Measurements from ENCODE around the gene HIGD1A.

The HIGD1A gene

GRCh38 chr3:42752961-42753360 is 51.3 kb downstream of the HIGD1A start:
- DNase-seq: no peak

DNA sequence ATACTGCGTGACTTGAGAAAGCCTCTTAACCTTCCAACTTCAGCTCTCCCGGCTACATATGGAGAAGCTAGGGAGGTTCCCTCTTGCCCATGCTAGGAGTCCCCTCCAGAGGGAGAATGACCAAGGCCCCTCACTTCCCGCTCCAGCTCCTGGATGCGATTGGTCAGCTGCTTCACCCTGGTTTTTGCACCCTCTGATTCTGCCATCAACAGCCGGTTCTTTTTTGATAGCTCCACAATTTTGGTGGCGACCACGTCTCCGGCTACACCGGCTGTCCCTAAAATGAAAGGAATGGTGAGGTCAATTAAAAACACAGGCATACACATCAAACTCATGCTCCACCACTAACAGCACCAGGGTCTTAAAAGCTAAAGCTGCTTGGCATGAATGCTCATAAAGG is 51.8 kb downstream of the HIGD1A start:
- DNase-seq: no peak

DNA sequence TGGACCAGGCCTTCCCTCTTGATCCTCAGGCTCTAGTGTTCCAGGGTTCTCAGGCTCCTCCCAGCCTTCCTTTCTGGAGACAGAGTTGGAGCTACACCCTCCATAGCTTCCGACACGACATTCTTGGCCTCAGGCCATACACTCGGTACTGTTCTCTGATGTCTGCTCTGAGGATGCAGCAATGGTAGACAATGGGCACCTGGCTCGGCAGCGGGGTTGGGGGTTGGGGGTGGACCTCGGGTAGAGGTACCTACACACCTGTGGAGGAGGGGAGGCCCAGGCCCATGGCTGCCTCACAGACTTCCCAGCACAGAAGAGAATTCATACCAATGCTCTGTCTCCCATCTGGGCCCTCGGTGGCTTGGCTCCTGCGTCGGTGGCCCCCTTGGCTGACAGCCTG is 52.7 kb downstream of the HIGD1A start:
- no peak for DNase-seq

DNA sequence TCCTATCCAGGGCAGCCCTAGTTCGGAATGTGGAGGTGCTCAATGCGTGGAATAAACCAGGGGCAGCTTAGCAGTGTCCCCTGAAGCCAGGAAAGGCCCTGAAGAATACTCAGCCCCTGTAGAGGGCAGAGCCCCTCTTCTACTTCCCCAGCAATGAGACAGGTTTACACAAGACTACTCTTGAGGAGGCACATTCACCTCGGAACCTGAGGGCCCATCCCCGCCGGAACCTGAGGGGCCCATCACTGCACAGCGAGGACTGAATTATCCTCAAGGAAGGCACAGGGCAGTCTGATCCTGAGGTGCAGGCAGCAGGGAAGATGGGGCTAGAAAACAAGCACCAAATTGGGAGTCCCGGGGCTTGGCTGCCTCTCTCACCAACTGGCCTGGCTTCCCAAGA is 53.5 kb downstream of the HIGD1A start:
- DNase-seq: no peak

GRCh38 chr3:42749753-42750231 is 54.5 kb downstream of the HIGD1A start:
- DNase-seq: peak; percentile 15

DNA sequence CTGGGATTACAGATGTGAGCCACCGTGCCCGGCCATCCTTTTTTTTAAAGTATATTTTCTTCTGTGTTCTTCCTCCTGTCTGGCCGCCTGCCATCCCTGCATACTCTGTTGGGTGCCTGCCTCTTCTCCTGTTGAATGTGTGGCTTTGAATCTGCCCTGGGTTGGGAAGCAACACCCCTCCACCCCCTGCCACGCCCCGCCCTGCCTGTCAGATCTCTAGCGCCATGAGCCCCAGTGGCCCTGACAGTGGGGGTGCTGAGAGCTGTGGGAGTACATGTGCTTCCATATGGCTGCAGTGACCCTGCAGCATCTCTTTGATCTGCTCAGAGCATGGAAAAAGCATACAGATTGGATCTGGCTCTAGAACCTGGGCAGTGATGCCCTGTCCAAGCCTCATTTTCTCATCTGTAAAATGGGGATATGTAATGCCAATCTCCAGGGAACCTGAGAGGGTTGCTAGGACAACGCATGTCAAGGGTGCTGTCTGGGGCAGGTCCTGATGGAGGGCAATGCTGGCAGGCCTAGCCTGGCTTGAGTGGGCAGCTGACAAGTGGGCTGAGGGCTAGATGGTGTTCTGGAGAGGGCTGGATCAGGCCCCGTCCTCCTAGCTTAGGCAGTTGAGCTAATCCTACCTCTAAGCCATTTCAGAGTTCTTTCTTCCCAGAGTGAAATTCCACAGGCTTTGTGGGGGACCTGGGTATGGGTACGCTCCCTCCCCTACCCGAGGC is 55.1 kb downstream of the HIGD1A start:
- no peak for DNase-seq

- peak; percentile 43 for DNase-seq
These were observed 56.7 kb downstream of the HIGD1A start for GRCh38 chr3:42747581-42747980.

- no peak for DNase-seq
These were observed 57.5 kb downstream of the HIGD1A start for GRCh38 chr3:42746455-42747450.

- no peak for DNase-seq
These were observed 58.4 kb downstream of the HIGD1A start for GRCh38 chr3:42745776-42746454.

- DNase-seq: no peak
These were observed 59.0 kb downstream of the HIGD1A start for GRCh38 chr3:42745291-42745745.

DNA sequence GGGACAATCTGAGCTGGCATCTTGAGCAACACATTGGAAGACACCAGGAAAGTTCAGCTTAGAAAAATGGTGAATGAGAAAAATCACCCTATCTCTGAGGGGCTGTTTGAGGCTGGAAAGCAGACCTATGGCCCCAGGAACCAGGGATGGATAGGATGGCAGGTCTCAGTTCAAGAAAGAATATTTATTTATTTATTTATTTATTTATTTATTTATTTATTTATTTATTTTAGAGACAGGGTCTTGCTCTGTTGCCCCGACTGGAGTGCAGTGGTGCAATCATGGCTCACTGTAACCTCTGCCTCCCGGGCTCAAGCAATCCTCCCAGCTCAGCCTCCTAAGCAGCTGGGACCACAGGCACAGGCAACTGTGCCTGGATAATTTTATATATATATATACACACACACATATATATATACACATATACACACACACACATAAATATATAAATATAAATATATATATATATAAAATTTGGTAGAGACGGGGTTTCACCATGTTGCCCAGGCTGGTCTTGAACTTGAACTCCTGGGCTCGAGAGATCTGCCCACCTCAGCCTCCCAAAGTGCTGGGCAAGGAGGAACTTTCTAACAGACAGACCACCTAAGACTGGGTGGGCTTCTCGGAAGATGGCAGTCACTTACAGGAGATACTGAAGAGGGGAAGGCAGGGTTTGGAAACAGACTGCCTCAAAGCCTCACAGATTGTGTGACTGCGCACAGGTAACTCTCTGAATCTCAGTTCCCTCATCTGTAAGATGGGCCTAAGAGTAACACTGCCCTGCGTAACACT is 60.9 kb downstream of the HIGD1A start:
- DNase-seq: no peak

- DNase-seq: no peak
These were observed 61.6 kb downstream of the HIGD1A start for GRCh38 chr3:42742688-42743087.

DNA sequence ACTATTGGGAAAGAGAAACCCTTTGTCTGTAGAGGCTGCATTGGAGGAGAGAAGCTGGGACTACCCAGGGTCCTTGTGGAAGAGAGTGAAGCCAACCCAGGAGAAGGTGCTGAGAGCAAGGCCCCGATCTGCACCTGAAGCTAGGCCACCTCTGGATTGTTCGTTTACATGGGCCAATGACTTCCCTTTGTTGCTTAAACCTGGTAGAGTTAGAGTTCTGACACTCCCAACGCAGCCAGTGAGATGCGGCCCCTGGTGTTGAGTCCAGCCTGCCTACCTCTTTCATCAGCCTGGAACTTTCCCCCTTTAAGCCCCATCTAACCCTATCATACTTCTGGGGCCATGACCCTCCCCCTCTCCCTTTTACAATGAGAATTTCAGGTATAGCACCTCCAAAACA is 62.0 kb downstream of the HIGD1A start:
- no peak for DNase-seq

DNA sequence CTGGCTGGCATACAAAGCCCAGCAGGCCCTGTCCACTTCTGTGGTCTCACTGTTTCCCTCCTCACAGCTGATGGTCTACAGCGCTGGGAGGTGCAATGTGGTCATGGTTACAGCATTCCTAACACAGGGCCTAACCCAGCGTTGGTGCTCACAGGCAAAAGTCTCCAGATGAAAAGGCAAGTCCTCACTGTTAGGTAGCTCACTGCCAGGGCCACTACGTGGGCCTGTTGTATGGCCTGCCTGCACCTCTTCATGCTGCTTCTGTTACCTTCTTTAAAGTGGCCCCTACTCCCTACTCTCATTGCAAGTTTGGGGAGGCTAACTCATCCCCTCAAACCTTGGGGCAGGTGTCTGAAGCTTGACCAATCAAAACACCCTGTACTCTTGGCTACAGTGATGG is 62.5 kb downstream of the HIGD1A start:
- DNase-seq: no peak

GRCh38 chr3:42739401-42740158 is 64.7 kb downstream of the HIGD1A start:
- no peak for DNase-seq

GRCh38 chr3:42736531-42736930 is 67.8 kb downstream of the HIGD1A start:
- DNase-seq: no peak

- DNase-seq: no peak
These were observed 68.2 kb downstream of the HIGD1A start for GRCh38 chr3:42736081-42736480.

GRCh38 chr3:42735615-42736014 is 68.7 kb downstream of the HIGD1A start:
- DNase-seq: no peak

- no peak for DNase-seq
These were observed 69.3 kb downstream of the HIGD1A start for GRCh38 chr3:42735019-42735418.

- DNase-seq: no peak
These were observed 69.9 kb downstream of the HIGD1A start for GRCh38 chr3:42734263-42734860.

Data from CD4-positive, alpha-beta T cell treated with Interleukin-10 for 1 hour (primary cell).